Cardiac muscle cell (in vitro differentiated cells and primary cell): Measurements from ENCODE around the gene KLHL33. TPM values are rescaled to one million over a fixed set of nuclear protein-coding genes. Genes with fewer than 3 reads are reported as not detected.

Experiments used
- DNase-seq, 2 donors: peaks; one replicate each; pipeline versions ENCODE4 v3.0.0 to v3.0.0-alpha.2; 2010 to 2017; ENCODE audit warnings: low read depth in 1 of 2, low spot score in 1 of 2
- H3K27ac ChIP-seq: fragments of 200-600 bp; sonication (generic); 2 replicates; pipeline ENCODE4 v1.5.1; 2016
- H3K27me3 ChIP-seq: fragments of 200-600 bp; sonication (generic); 2 replicates; pipeline ENCODE4 v1.6.0; 2016; ENCODE audit warnings: control low read depth
- H3K36me3 ChIP-seq: fragments of 200-600 bp; sonication (generic); 2 replicates; pipeline ENCODE4 v1.5.1; 2016; ENCODE audit warnings: control low read depth
- H3K4me1 ChIP-seq: fragments of 200-600 bp; sonication (generic); 2 replicates; pipeline ENCODE4 v1.8.1; 2017; ENCODE audit warnings: low read depth, mild to moderate bottlenecking, mixed run types
- H3K4me3 ChIP-seq: fragments of 200-600 bp; sonication (generic); 2 replicates; pipeline ENCODE4 v1.5.1; 2016; ENCODE audit warnings: mild to moderate bottlenecking
- H3K9me3 ChIP-seq: fragments of 200-600 bp; sonication (generic); 2 replicates; pipeline ENCODE4 v1.5.1; 2017; ENCODE audit warnings: low read depth, mild to moderate bottlenecking, control low read depth
- CTCF ChIP-seq: IDR thresholded peaks from 2 replicates; pipeline ENCODE4 v1.5.1; 2012; ENCODE audit warnings: low read depth, mild to moderate bottlenecking, low read length
- polyA plus RNA-seq: library from polyadenylated mRNA; unstranded; fragments of >200 nt; fragmentation: Nextera tagmentation; extraction: Ambion mirVana; gene quantifications from 2 replicates; pipeline ENCODE4 v1.2.1, GENCODE V29; 2016
- total RNA-seq: library from RNA; depleted of rRNA; stranded (reverse); fragments of >200 nt; gene quantifications from 2 replicates; pipeline ENCODE4 v1.2.3, GENCODE V29; 2016

KLHL33 gene
- total and polyA plus RNA-seq, 2 experiments from 2014 or later, result not detected

GRCh38 chr14:20468764-20469241 is 32.8 kb upstream of the KLHL33 start:
- peaks cover 3% of the 10 kb centered on the region for H3K36me3 ChIP-seq
- no peaks in the 10 kb centered on the region for H3K9me3 ChIP-seq
- H3K27me3 ChIP-seq, result no peaks in the 10 kb centered on the region
- peak overlapping the region; percentile 76 for H3K27ac ChIP-seq
- peaks cover 7% of the 10 kb centered on the region for H3K4me1 ChIP-seq
- TF ChIP-seq CTCF, result no peak
- no peak for DNase-seq
- H3K4me3 ChIP-seq, result peak overlapping the region; percentile 70

- TF ChIP-seq CTCF, result no peak
- H3K27me3 ChIP-seq, result no peaks in the 10 kb centered on the region
- peak within 1 kb of the TSS; percentile 92 for H3K4me3 ChIP-seq
- no peaks in the 10 kb centered on the region for H3K9me3 ChIP-seq
- DNase-seq, result peak; percentile 100
- peaks cover 5% of the 10 kb centered on the region for H3K4me1 ChIP-seq
- peak within 1 kb of the TSS; percentile 93 for H3K27ac ChIP-seq
- H3K36me3 ChIP-seq, result peaks cover 17% of the 10 kb centered on the region
These were observed 25.5 kb upstream of the KLHL33 start, which contains the start of gene PIP4P1 for GRCh38 chr14:20461225-20462141. PIP4P1 (minus strand) TSS chr14:20461434; CDS start chr14:20461325, 109 bp downstream.

GRCh38 chr14:20460458-20461224 is 24.7 kb upstream of the KLHL33 start:
- H3K27ac ChIP-seq, result peak overlapping the region; percentile 92
- H3K4me1 ChIP-seq, result peaks cover 10% of the 10 kb centered on the region
- DNase-seq, result no peak
- no peaks in the 10 kb centered on the region for H3K27me3 ChIP-seq
- peaks cover 20% of the 10 kb centered on the region for H3K36me3 ChIP-seq
- no peaks in the 10 kb centered on the region for H3K9me3 ChIP-seq
- H3K4me3 ChIP-seq, result peak overlapping the region; percentile 92
- TF ChIP-seq CTCF, result no peak

DNA sequence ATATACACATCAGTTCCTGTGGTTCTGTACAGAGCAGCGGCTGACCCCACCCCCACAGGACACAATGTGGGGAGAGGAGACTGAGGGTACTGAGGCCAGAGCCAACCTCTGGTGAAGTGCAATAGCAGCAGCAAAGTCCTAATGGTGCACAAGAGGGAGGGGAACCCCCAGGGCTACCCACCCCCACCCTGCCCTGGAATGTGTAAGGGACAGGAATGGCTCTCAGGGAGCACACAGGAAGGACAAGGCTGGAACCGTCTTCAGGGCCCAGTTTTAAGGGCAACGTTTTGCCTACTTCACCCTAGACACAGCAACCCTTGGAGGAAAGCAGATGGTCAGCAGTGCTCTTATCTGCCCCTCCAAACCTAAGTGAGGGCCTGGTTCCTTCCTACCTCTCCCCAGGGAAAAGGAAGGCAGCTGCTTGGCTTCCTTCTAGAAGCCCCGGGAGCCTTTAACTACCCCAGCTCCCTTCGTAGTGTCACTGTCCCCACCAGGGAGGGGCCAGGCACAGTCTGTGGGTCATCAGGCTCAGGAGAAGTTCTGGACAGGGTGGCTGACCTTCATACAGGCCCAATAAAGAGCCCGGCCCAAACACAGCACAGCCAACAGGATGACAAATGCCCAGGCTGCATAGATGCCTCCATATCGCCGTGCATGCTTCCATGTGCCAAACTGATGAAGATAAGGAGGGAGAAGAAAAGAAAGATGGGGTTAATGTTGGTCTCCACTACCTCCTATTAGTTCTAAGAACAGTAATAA is 22.2 kb upstream of the KLHL33 start:
- Histone ChIP-seq H3K4me3 (no peak overlapping the region), H3K36me3 (peaks cover 20% of the 10 kb centered on the region), H3K27ac (peak overlapping the region; percentile 46), H3K27me3 (no peaks in the 10 kb centered on the region), H3K4me1 (peaks cover 14% of the 10 kb centered on the region), H3K9me3 (no peaks in the 10 kb centered on the region)
- no peak for TF ChIP-seq CTCF
- DNase-seq, result no peak

GRCh38 chr14:20456971-20457370 is 21.0 kb upstream of the KLHL33 start:
- H3K4me1 ChIP-seq, result peaks cover 14% of the 10 kb centered on the region
- H3K4me3 ChIP-seq, result no peak overlapping the region
- H3K36me3 ChIP-seq, result peaks cover 20% of the 10 kb centered on the region
- no peak for DNase-seq
- H3K27me3 ChIP-seq, result no peaks in the 10 kb centered on the region
- TF ChIP-seq CTCF, result no peak
- H3K9me3 ChIP-seq, result no peaks in the 10 kb centered on the region
- H3K27ac ChIP-seq, result peak overlapping the region; percentile 99
